Measurements from ENCODE around the gene RELCH.

RELCH gene

GRCh38 chr18:62258093-62258492 is 71.0 kb downstream of the RELCH start:
- TF ChIP-seq CTCF (conservative IDR thresholded peaks at IDR 0.05; ENCODE audit: low read depth) = no peak
- no peak overlapping the region for H3K27ac ChIP-seq
- DNase-seq (ENCODE audit: low spot score) = no peak
- ChIA-PET POLR2A (ENCODE audit: low non-redundant PET) (no interaction called here), CTCF (no interaction called here)

GRCh38 chr18:62258616-62259015 is 71.6 kb downstream of the RELCH start:
- ChIA-PET CTCF (no interaction called here), POLR2A (ENCODE audit: low non-redundant PET) (no interaction called here)
- no peak overlapping the region for H3K27ac ChIP-seq
- no peak for TF ChIP-seq CTCF (conservative IDR thresholded peaks at IDR 0.05; ENCODE audit: low read depth)
- no peak for DNase-seq (ENCODE audit: low spot score)

- ChIA-PET POLR2A (ENCODE audit: low non-redundant PET) (no interaction called here), CTCF (no interaction called here)
- no peak overlapping the region for H3K27ac ChIP-seq
- TF ChIP-seq CTCF (conservative IDR thresholded peaks at IDR 0.05; ENCODE audit: low read depth) = no peak
- no peak for DNase-seq (ENCODE audit: low spot score)
Observed at GRCh38 chr18:62262061-62262460, 75.0 kb downstream of the RELCH start.

- POLR2A ChIA-PET (ENCODE audit: low non-redundant PET) = no interaction called here
- H3K27ac ChIP-seq = no peak overlapping the region
- CTCF ChIA-PET = interaction anchor here (1.4 kb wide), 1 partner anchor 17 kb away, joined by 4 read pairs; no protein-coding TSS in a partner anchor
- DNase-seq (ENCODE audit: low spot score) = no peak
- TF ChIP-seq CTCF (conservative IDR thresholded peaks at IDR 0.05; ENCODE audit: low read depth) = no peak
Observed at GRCh38 chr18:62264984-62265383, 77.9 kb downstream of the RELCH start.

GRCh38 chr18:62277045-62277444 is 90.0 kb downstream of the RELCH start:
- CTCF ChIA-PET = no interaction called here
- no peak for TF ChIP-seq CTCF (conservative IDR thresholded peaks at IDR 0.05; ENCODE audit: low read depth)
- H3K27ac ChIP-seq = no peak overlapping the region
- POLR2A ChIA-PET (ENCODE audit: low non-redundant PET) = no interaction called here
- DNase-seq (ENCODE audit: low spot score) = no peak

- no peak for TF ChIP-seq CTCF (conservative IDR thresholded peaks at IDR 0.05; ENCODE audit: low read depth)
- POLR2A ChIA-PET (ENCODE audit: low non-redundant PET) = no interaction called here
- CTCF ChIA-PET = no interaction called here
- no peak for DNase-seq (ENCODE audit: low spot score)
- H3K27ac ChIP-seq = no peak overlapping the region
Observed at GRCh38 chr18:62279561-62279960, 92.5 kb downstream of the RELCH start.

- no peak for DNase-seq (ENCODE audit: low spot score)
- no peak overlapping the region for H3K27ac ChIP-seq
- ChIA-PET POLR2A (ENCODE audit: low non-redundant PET) (no interaction called here), CTCF (no interaction called here)
- TF ChIP-seq CTCF (conservative IDR thresholded peaks at IDR 0.05; ENCODE audit: low read depth) = no peak
Observed at GRCh38 chr18:62280058-62280457, 93.0 kb downstream of the RELCH start.

All from RWPE1 (cell line).